Measurements from ENCODE around the gene ZFAND2B. TPM values are rescaled to one million over a fixed set of nuclear protein-coding genes. Genes with fewer than 3 reads are reported as not detected.

ZFAND2B gene
- polyA plus RNA-seq, 1 donor = 54.6 TPM

GRCh38 chr2:219165058-219165911 lies 41.3 kb upstream of the ZFAND2B start:
- no peaks in the 10 kb centered on the region for H3K36me3 ChIP-seq (ENCODE audit: control insufficient read depth, insufficient read depth, low read length)
- H3K27me3 ChIP-seq (ENCODE audit: control insufficient read depth, insufficient read depth, low read length) = no peaks in the 10 kb centered on the region
- peaks cover 20% of the 10 kb centered on the region for H3K4me1 ChIP-seq (ENCODE audit: control insufficient read depth, insufficient read depth, low read length)
- H3K9me3 ChIP-seq (ENCODE audit: control insufficient read depth, low read depth, low read length) = no peaks in the 10 kb centered on the region
- no peak for DNase-seq
- no peak overlapping the region for H3K27ac ChIP-seq (ENCODE audit: low read length)
- WGBS (ENCODE audit: insufficient coverage, low lambda C conversion rate) = no CpG with 5 or more reads among the region's 10 CpGs
- H3K4me3 ChIP-seq (ENCODE audit: low read length) = no peak overlapping the region

GRCh38 chr2:219167997-219168396 lies 38.6 kb upstream of the ZFAND2B start:
- Histone ChIP-seq H3K27me3 (ENCODE audit: control insufficient read depth, insufficient read depth, low read length) (no peaks in the 10 kb centered on the region), H3K36me3 (ENCODE audit: control insufficient read depth, insufficient read depth, low read length) (peaks cover 16% of the 10 kb centered on the region), H3K4me3 (ENCODE audit: low read length) (no peak overlapping the region), H3K27ac (ENCODE audit: low read length) (no peak overlapping the region), H3K9me3 (ENCODE audit: control insufficient read depth, low read depth, low read length) (no peaks in the 10 kb centered on the region), H3K4me1 (ENCODE audit: control insufficient read depth, insufficient read depth, low read length) (peaks cover 22% of the 10 kb centered on the region)
- DNase-seq = no peak
- no CpG with 5 or more reads among the region's 5 CpGs for WGBS (ENCODE audit: insufficient coverage, low lambda C conversion rate)

- DNase-seq = no peak
- H3K27ac ChIP-seq (ENCODE audit: low read length) = no peak overlapping the region
- no peaks in the 10 kb centered on the region for H3K27me3 ChIP-seq (ENCODE audit: control insufficient read depth, insufficient read depth, low read length)
- peaks cover 21% of the 10 kb centered on the region for H3K36me3 ChIP-seq (ENCODE audit: control insufficient read depth, insufficient read depth, low read length)
- H3K4me3 ChIP-seq (ENCODE audit: low read length) = no peak overlapping the region
- no peaks in the 10 kb centered on the region for H3K9me3 ChIP-seq (ENCODE audit: control insufficient read depth, low read depth, low read length)
- no CpG with 5 or more reads among the region's 6 CpGs for WGBS (ENCODE audit: insufficient coverage, low lambda C conversion rate)
- peaks cover 22% of the 10 kb centered on the region for H3K4me1 ChIP-seq (ENCODE audit: control insufficient read depth, insufficient read depth, low read length)
Measured at GRCh38 chr2:219168526-219168925, 38.1 kb upstream of the ZFAND2B start.

- Histone ChIP-seq H3K9me3 (ENCODE audit: control insufficient read depth, low read depth, low read length) (no peaks in the 10 kb centered on the region), H3K27ac (ENCODE audit: low read length) (no peak overlapping the region), H3K4me1 (ENCODE audit: control insufficient read depth, insufficient read depth, low read length) (peaks cover 22% of the 10 kb centered on the region), H3K27me3 (ENCODE audit: control insufficient read depth, insufficient read depth, low read length) (no peaks in the 10 kb centered on the region), H3K4me3 (ENCODE audit: low read length) (no peak overlapping the region), H3K36me3 (ENCODE audit: control insufficient read depth, insufficient read depth, low read length) (peaks cover 25% of the 10 kb centered on the region)
- DNase-seq = no peak
Measured at GRCh38 chr2:219168932-219169331, 37.6 kb upstream of the ZFAND2B start.

GRCh38 chr2:219169930-219170654 lies 36.5 kb upstream of the ZFAND2B start, which contains the start of gene SLC23A3:
Gene SLC23A3, minus strand, starts transcription at chr2:219170029. Its CDS starts 45 bp downstream, at chr2:219169984.
- peaks cover 28% of the 10 kb centered on the region for H3K4me1 ChIP-seq (ENCODE audit: control insufficient read depth, insufficient read depth, low read length)
- WGBS (ENCODE audit: insufficient coverage, low lambda C conversion rate) = 100% methylated on average over 3 of the region's 10 CpGs
- DNase-seq = peak in 1 of 2 donors; percentile 62
- H3K27ac ChIP-seq (ENCODE audit: low read length) = peak within 1 kb of the TSS; percentile 63
- no peak within 1 kb of the TSS for H3K4me3 ChIP-seq (ENCODE audit: low read length)
- H3K36me3 ChIP-seq (ENCODE audit: control insufficient read depth, insufficient read depth, low read length) = peaks cover 37% of the 10 kb centered on the region
- no peaks in the 10 kb centered on the region for H3K27me3 ChIP-seq (ENCODE audit: control insufficient read depth, insufficient read depth, low read length)
- no peaks in the 10 kb centered on the region for H3K9me3 ChIP-seq (ENCODE audit: control insufficient read depth, low read depth, low read length)

GRCh38 chr2:219171231-219171651 lies 35.3 kb upstream of the ZFAND2B start:
- H3K27me3 ChIP-seq (ENCODE audit: control insufficient read depth, insufficient read depth, low read length) = no peaks in the 10 kb centered on the region
- peak; percentile 49 to 67 for DNase-seq
- H3K36me3 ChIP-seq (ENCODE audit: control insufficient read depth, insufficient read depth, low read length) = peaks cover 37% of the 10 kb centered on the region
- H3K4me3 ChIP-seq (ENCODE audit: low read length) = no peak overlapping the region
- peaks cover 33% of the 10 kb centered on the region for H3K4me1 ChIP-seq (ENCODE audit: control insufficient read depth, insufficient read depth, low read length)
- peak overlapping the region; percentile 51 for H3K27ac ChIP-seq (ENCODE audit: low read length)
- no peaks in the 10 kb centered on the region for H3K9me3 ChIP-seq (ENCODE audit: control insufficient read depth, low read depth, low read length)
- WGBS (ENCODE audit: insufficient coverage, low lambda C conversion rate) = no CpG with 5 or more reads among the region's 6 CpGs

- Histone ChIP-seq H3K4me3 (ENCODE audit: low read length) (no peak overlapping the region), H3K4me1 (ENCODE audit: control insufficient read depth, insufficient read depth, low read length) (peaks cover 33% of the 10 kb centered on the region), H3K9me3 (ENCODE audit: control insufficient read depth, low read depth, low read length) (no peaks in the 10 kb centered on the region), H3K27me3 (ENCODE audit: control insufficient read depth, insufficient read depth, low read length) (no peaks in the 10 kb centered on the region), H3K27ac (ENCODE audit: low read length) (no peak overlapping the region), H3K36me3 (ENCODE audit: control insufficient read depth, insufficient read depth, low read length) (peaks cover 37% of the 10 kb centered on the region)
- DNase-seq = no peak
- WGBS (ENCODE audit: insufficient coverage, low lambda C conversion rate) = no CpG with 5 or more reads among the region's 16 CpGs
Measured at GRCh38 chr2:219172231-219173154, 34.1 kb upstream of the ZFAND2B start.

- no peak overlapping the region for H3K27ac ChIP-seq (ENCODE audit: low read length)
- no CpG with 5 or more reads among the region's 6 CpGs for WGBS (ENCODE audit: insufficient coverage, low lambda C conversion rate)
Measured at GRCh38 chr2:219173176-219173575, 33.4 kb upstream of the ZFAND2B start.

GRCh38 chr2:219174146-219174545 lies 32.4 kb upstream of the ZFAND2B start:
- no CpG with 5 or more reads among the region's 3 CpGs for WGBS (ENCODE audit: insufficient coverage, low lambda C conversion rate)
- no peak for DNase-seq

More at GRCh38 chr2:219173176-219173575, 33.4 kb upstream of the ZFAND2B start:
- H3K27me3 ChIP-seq (ENCODE audit: control insufficient read depth, insufficient read depth, low read length) = no peaks in the 10 kb centered on the region
- H3K36me3 ChIP-seq (ENCODE audit: control insufficient read depth, insufficient read depth, low read length) = peaks cover 37% of the 10 kb centered on the region
- H3K9me3 ChIP-seq (ENCODE audit: control insufficient read depth, low read depth, low read length) = no peaks in the 10 kb centered on the region
- no peak for DNase-seq
- H3K4me1 ChIP-seq (ENCODE audit: control insufficient read depth, insufficient read depth, low read length) = peaks cover 33% of the 10 kb centered on the region
- no peak overlapping the region for H3K4me3 ChIP-seq (ENCODE audit: low read length)

GRCh38 chr2:219174801-219175200 lies 31.8 kb upstream of the ZFAND2B start:
- no peak for DNase-seq
- Histone ChIP-seq H3K4me3 (ENCODE audit: low read length) (no peak overlapping the region), H3K27me3 (ENCODE audit: control insufficient read depth, insufficient read depth, low read length) (no peaks in the 10 kb centered on the region), H3K36me3 (ENCODE audit: control insufficient read depth, insufficient read depth, low read length) (peaks cover 41% of the 10 kb centered on the region), H3K9me3 (ENCODE audit: control insufficient read depth, low read depth, low read length) (no peaks in the 10 kb centered on the region), H3K4me1 (ENCODE audit: control insufficient read depth, insufficient read depth, low read length) (peaks cover 32% of the 10 kb centered on the region), H3K27ac (ENCODE audit: low read length) (no peak overlapping the region)
- 90% methylated on average over 2 of the region's 7 CpGs for WGBS (ENCODE audit: insufficient coverage, low lambda C conversion rate)

More at GRCh38 chr2:219174146-219174545, 32.4 kb upstream of the ZFAND2B start:
- no peaks in the 10 kb centered on the region for H3K9me3 ChIP-seq (ENCODE audit: control insufficient read depth, low read depth, low read length)
- no peak overlapping the region for H3K4me3 ChIP-seq (ENCODE audit: low read length)
- peaks cover 37% of the 10 kb centered on the region for H3K36me3 ChIP-seq (ENCODE audit: control insufficient read depth, insufficient read depth, low read length)
- H3K4me1 ChIP-seq (ENCODE audit: control insufficient read depth, insufficient read depth, low read length) = peaks cover 33% of the 10 kb centered on the region
- no peaks in the 10 kb centered on the region for H3K27me3 ChIP-seq (ENCODE audit: control insufficient read depth, insufficient read depth, low read length)
- H3K27ac ChIP-seq (ENCODE audit: low read length) = no peak overlapping the region

All from large intestine (tissue), 3 donors.